Activated T-cell treated with anti-CD3 and anti-CD28 coated beads for 48 hours (primary cell): ENCODE results near the gene MSH3.
"Not testable (repeated sequence)": the region's sequence is repeated elsewhere in the genome, so short reads cannot be mapped to it uniquely, and the experiment has no call there.

Experiments
- DNase-seq: peaks from one replicate; pipeline ENCODE4 v3.0.0-alpha.2; 2020; ENCODE audit warnings: low read depth

Gene MSH3

GRCh38 chr5:80656425-80656824 is 2.0 kb downstream of the MSH3 start:
- DNase-seq = no peak

DNA sequence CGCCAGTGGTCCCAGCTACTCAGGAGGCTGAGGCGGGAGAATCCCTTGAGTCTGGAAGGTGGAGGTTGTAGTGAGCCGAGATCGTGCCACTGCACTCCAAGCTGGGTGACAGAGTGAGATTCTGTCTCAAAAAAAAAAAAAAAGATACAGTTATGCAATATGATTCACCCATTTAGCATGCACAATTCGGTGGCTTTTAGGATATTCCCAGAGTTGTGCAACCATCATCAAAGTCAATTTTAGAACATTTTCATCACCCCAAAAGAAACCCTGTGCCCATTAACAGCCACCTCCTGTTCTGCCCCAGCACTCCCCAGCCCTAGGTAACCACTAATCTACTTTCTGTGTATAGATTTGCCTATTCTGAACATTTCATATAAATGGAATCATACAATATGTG is 4.7 kb downstream of the MSH3 start:
- DNase-seq = no peak

DNA sequence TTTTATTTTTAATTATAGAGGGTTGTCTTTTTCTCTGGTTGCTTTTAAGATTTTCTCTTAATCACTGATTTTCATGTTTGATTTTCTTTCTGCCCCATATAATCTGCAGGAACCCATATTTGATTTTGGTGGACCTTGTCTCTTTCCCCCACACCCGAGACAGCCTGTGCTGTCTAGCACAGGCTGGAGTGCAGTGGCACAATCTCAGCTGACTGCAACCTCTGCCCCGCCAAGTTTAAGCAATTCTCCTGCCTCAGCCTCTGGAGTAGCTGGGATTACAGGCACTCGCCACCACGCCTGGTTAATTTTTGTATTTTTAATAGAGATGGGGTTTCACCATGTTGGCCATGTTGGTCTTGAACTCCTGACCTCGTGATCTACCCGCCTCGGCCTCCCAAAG is 6.2 kb downstream of the MSH3 start:
- not testable (repeated sequence) for DNase-seq

GRCh38 chr5:80662108-80662507 is 7.7 kb downstream of the MSH3 start:
- DNase-seq = no peak

DNA sequence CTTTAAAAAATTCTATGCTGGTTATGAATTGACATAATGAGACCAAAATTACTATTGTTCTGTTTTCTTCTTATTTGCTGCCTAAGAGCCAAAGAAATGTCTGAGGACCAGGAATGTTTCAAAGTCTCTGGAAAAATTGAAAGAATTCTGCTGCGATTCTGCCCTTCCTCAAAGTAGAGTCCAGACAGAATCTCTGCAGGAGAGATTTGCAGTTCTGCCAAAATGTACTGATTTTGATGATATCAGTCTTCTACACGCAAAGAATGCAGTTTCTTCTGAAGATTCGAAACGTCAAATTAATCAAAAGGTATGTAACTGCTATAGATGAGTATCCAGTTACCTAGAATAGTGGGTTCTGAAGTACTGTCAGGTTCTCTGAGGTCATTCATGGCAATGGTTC is 10.6 kb downstream of the MSH3 start:
- no peak for DNase-seq

DNA sequence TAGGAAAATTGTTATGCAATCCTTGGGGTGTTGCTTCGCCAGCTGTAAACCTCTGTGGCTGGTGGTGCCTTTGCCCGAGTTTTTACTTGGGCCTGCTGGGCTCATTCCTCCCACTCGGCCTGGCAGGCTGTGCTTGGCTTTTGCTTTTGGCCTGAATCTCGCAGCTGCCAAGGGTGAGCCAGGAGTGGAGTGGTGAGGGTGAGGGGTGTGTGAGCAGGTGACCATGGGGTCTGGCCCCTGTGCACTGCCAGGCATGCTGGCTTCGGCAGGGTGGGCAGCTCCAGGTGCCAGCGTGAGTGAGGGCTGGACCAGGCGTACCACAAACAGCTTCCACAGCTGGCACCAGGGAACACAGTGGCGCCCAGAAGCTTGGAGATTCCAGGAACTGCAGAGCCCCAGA is 12.9 kb downstream of the MSH3 start:
- no peak for DNase-seq

GRCh38 chr5:80668016-80668969 is 13.8 kb downstream of the MSH3 start:
- no peak for DNase-seq

DNA sequence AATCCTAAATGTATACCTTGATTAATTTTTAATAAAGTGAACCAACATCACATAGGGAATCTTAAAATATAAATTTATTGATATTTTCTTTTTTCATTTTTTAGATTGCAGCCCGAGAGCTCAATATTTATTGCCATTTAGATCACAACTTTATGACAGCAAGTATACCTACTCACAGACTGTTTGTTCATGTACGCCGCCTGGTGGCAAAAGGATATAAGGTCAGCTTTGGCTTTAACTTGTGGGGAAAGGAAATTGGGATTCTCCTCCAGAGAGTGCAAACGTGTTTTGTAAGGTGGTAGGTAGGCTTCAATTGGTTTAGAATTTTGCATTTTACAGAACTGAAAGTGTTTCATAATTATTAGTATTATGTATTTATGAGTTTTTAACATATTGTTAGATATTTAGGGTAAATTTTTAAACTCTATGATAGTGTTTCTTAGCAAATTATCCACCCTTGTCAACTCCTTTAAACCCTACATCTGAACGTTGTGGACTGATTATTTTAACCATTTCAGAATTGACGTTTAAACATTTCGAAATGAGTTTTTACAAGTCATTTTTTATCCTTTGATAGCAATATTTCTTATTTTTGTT is 17.8 kb downstream of the MSH3 start:
- peak; percentile 46 for DNase-seq

DNA sequence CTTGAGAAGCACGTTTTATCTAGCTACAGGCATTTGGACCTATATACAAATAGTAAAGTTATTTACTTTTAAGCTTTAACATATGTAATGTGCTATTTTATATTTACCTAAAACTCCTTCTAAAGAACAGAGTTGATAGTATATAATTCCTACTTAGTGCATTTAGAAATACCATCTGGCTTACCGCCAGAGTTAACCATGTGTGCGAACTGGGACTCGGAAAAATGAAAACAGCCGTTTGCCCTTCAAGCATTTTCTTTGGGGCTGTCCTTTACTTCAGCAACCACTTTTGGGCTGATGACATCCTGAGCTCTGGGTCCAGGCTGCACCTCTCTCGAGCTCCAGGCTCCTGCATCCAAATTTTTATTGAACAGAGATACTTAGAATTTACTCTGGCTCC is 22.3 kb downstream of the MSH3 start:
- DNase-seq = no peak

DNA sequence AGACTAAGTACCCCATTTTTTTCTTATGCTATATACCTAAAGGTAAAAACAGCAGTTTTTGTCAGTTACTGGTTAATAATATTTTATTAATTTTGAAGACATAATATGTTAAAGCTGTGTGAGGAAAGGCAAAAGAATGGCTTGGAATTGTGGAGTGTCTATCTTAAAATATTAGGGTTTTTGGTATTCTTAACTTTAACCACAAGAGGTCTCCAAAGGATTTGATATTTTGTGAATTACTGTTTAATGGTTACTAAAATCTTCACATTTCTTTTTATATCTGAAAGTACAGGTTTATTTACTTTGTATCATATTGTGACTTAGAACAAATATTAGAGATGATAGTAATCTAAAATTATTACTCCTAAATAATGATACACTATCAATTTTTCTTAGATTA is 32.3 kb downstream of the MSH3 start:
- no peak for DNase-seq

DNA sequence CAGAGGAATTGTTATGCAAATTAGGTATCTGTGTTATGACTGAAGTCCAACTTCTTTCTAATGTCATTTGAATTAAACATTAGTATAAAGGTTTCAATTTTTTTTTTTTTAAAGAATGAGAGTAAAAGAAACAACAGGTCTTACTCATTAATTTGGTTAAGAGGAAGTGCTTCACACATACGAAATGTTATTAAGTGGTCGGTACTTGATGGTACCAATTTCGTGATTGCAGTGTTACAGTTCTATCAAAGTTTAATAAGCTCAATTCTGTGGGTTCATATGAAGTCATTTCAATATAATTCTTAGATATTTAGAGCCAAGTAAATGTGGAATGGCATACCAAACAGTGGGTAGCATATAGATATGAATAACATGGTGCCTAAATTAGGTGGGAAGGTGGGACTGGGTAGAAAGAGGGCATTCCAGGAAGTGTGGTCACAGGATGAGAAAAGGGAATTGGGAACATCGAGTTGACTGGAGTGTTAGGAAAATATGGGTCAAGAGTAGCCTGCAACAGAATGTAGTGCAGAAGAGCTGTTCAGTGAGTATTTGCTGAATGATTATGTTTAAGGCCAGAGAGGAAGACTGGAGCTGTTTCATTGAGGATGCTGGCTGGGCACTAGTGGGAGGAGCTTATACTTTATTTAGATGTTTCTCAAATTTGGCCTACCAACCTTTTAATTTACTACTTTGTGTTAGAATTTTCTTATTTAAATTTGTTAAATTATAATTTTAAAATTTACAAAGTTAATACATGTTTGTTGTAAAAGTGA is 34.4 kb downstream of the MSH3 start:
- no peak for DNase-seq

DNA sequence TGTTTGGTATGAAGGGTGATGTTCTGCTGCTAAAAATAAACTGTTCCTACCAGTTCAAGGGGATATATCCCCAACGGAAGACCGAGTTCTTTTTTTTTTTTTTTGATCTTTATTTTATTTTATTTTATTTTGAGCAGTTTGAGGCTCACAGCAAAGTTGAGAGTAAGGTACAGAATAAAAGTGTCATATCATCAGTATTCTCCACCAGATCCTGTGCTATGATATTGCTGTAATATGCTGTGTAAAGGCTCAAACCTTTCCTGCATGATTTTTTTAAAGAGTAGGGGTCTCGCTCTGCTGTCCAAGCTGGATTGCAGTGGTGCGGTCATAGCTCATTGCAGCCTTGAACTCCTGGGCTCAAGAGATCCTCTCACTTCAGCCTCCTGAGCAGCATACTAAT is 35.2 kb downstream of the MSH3 start:
- DNase-seq = no peak

GRCh38 chr5:80695666-80696065 is 41.2 kb downstream of the MSH3 start:
- DNase-seq = no peak

DNA sequence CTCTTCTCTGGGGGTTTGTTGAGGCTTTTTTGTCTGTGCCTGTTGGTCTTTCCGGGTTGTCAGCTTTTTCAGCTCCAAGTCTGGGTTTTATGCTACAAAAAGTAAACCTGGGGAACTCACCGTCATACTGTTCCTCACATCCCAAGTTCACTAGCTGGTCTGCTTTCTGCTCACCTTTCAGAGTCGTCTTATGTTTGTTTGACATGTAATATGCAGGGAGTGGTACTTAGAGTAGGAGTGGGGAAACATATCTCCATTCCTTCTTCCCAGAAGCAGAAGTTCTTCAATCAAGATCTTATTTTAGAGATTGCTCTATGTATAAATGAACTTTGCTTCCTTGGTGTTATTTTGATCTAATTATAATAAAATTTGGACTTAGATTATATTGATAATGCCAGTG is 42.0 kb downstream of the MSH3 start:
- no peak for DNase-seq

DNA sequence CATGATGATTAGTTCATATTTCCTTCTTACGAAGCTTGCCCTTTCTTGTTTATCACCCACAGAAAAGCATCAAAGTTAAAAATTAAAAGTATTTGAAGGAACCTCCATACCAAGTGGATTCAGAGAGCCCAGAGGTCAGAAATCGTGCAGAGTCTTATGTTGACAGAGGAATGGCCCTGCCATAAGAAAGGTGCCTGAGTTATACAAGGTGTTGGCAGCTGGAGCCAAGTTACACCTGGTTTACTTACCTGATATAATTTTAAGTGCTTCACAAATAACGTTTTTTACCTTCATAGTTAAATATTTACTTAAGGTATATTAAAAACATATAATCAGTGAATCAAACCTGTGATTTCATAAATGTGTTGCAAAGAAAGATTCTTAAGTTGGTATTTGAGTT is 42.6 kb downstream of the MSH3 start:
- DNase-seq = no peak

DNA sequence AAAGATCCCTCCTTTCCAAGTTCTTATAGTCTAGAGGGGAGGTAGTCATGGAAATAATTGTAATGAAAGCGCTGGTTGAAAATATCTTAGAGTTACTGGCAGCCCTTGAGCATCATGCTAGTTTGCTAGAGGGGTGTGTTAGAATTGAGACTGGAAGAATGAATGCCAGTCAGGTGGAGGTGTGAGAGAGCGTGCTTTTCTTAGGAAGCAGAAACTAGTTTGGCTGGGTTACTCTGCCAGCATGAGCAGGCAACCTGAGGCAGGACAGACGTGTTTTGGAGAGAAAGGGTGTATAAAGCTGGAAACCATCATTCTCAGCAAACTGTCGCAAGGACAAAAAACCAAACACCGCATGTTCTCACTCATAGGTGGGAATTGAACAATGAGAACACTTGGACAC is 43.9 kb downstream of the MSH3 start:
- no peak for DNase-seq

DNA sequence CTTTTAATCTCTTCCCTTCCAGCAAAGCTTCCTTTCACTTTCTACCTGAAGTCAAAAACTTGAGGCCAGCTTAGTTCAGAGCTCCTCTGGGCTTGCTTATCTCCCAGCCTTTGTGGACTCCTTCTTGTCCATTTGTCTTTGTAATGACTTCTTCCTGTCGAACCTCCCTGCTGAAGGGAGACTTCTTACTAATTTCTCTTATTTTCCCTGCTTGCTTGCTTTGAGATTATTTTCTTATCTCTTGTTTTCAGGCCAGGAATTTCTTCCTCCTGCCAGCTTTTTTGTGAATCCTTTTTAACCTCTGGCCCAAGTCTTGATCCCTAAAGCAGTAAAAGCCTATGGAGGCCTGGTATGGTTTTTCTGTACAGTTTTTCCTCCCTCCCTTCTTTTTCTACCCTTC is 47.1 kb downstream of the MSH3 start:
- no peak for DNase-seq

DNA sequence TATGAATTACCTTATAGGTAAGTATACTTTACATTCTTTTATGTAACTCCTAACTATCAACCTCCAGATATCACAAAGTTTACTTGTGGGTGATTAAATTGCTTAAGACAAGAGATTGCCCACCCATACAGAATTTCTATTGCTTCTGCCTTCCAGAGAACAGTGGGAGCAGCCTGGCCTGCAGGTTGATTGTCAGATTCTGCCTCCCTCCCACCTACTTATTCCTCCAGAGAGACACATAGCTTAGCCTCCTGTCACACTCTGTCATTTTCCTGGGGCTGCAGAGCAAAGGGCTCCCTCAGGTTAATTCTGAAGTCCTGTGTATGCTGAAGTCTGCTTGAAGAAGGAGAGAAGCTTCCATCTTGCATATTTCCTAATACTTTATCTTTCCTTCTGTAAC is 48.8 kb downstream of the MSH3 start:
- no peak for DNase-seq

DNA sequence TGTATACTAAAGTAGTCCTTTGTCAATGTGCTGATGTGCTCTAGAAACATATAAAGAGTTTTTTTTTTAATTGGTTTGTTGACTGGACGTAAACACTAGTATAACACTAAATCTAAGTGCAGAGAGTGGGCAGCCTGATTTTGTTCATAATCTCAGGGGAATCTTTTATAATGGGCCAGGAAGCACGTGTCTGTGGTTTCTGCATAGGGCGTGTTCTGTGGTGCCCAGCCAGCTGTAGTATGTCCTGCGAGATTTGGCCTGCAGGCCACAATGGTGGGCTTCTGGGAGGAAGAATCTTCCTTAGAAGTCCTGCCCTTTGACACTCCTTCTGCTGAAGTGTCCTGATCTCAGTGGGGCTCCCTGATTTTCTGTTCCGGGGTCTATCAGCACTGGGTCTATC is 49.3 kb downstream of the MSH3 start:
- no peak for DNase-seq

- DNase-seq = no peak
Observed at GRCh38 chr5:80704221-80704620, 49.8 kb downstream of the MSH3 start.

GRCh38 chr5:80705216-80705769 is 50.8 kb downstream of the MSH3 start:
- no peak for DNase-seq

GRCh38 chr5:80705801-80706200 is 51.3 kb downstream of the MSH3 start:
- DNase-seq = no peak
